PC-9 (cell line): Measurements from ENCODE around the gene BCAR3. TPM values are rescaled to one million over a fixed set of nuclear protein-coding genes. Genes with fewer than 3 reads are reported as not detected.
A peak's percentile ranks its signal among the peaks of the same experiment; 100 is the strongest.

Source experiments
- BruUV-seq: library from RNA; stranded (reverse); fragments of 400-500 nt; replicated peaks from 2 replicates; lab custom pipeline; 2021; lab: Mats Ljungman, UMichigan
- CTCF ChIA-PET: fragments of 300-600 bp; sonication (Branson Sonifier 250); formaldehyde crosslinking; loops from one replicate; lab custom pipeline; 2022; ENCODE audit warnings: antibody characterized with exemption; lab: Charles Lee
- POLR2A ChIA-PET: fragments of 300-600 bp; sonication (Branson Sonifier 250); formaldehyde crosslinking; loops from one replicate; lab custom pipeline; 2022; ENCODE audit warnings: antibody characterized with exemption; ENCODE audit not compliant: unreplicated experiment; lab: Charles Lee
- DNase-seq, 2 experiments: peaks; one replicate each; pipeline versions ENCODE4 v3.0.0 to v3.0.0-alpha.2; 2015 to 2022; ENCODE audit warnings: mixed read lengths in 1 of 2
- H2AFZ ChIP-seq: fragments of 200-600 bp; sonication (generic); 2 replicates; pipeline ENCODE4 v1.8.1; 2017; ENCODE audit warnings: antibody characterized with exemption
- H3F3A ChIP-seq: fragments of 200-600 bp; sonication (generic); 2 replicates; pipeline ENCODE4 v1.8.1; 2017; ENCODE audit warnings: antibody characterized with exemption, mild to moderate bottlenecking, low read depth; ENCODE audit not compliant: insufficient read depth
- H3K27ac ChIP-seq: fragments of 200-600 bp; sonication (generic); 2 replicates; pipeline ENCODE4 v1.6.1; 2016; ENCODE audit warnings: mixed run types
- H3K27me3 ChIP-seq: fragments of 200-600 bp; sonication (generic); 2 replicates; pipeline ENCODE4 v1.6.1; 2016; ENCODE audit warnings: low read depth, mixed run types; ENCODE audit not compliant: insufficient read depth
- H3K36me3 ChIP-seq: fragments of 200-600 bp; sonication (generic); 2 replicates; pipeline ENCODE4 v1.6.1; 2016; ENCODE audit warnings: low read depth, mixed run types
- H3K4me1 ChIP-seq: fragments of 200-600 bp; sonication (generic); replicated peaks from 2 replicates; pipeline ENCODE4 v1.6.1; 2016; ENCODE audit warnings: mixed run types; ENCODE audit not compliant: insufficient read depth
- H3K4me2 ChIP-seq: fragments of 200-600 bp; sonication (generic); 2 replicates; pipeline ENCODE4 v1.6.1; 2017; ENCODE audit warnings: mixed run types
- H3K4me3 ChIP-seq: fragments of 200-600 bp; sonication (generic); 2 replicates; pipeline ENCODE4 v1.6.1; 2016; ENCODE audit warnings: mixed run types
- H3K79me2 ChIP-seq: fragments of 200-600 bp; sonication (generic); 2 replicates; pipeline ENCODE4 v1.6.1; 2017; ENCODE audit warnings: low read depth, mixed run types
- H3K9me2 ChIP-seq: fragments of 200-600 bp; sonication (generic); 2 replicates; pipeline ENCODE4 v1.8.1; 2017; ENCODE audit warnings: mild to moderate bottlenecking; ENCODE audit not compliant: insufficient read depth
- H3K9me3 ChIP-seq: fragments of 200-600 bp; sonication (generic); 2 replicates; pipeline ENCODE4 v1.8.1; 2016; ENCODE audit warnings: low read depth; ENCODE audit not compliant: insufficient read depth
- H4K20me1 ChIP-seq: fragments of 200-600 bp; sonication (generic); 2 replicates; pipeline ENCODE4 v1.8.1; 2017; ENCODE audit not compliant: insufficient read depth
- CTCF ChIP-seq: fragments of 200-600 bp; sonication (generic); conservative IDR thresholded peaks from 2 replicates; pipeline ENCODE4 v1.6.1; 2017; ENCODE audit warnings: mixed run types, antibody characterized with exemption, mild to moderate bottlenecking, moderate library complexity
- EZH2 ChIP-seq: fragments of 200-600 bp; sonication (generic); IDR thresholded peaks from 2 replicates; pipeline ENCODE4 v1.8.0; 2017; ENCODE audit warnings: antibody characterized with exemption, low read depth
- intact Hi-C: fragments of 100-400 bp; cut with micrococcal nuclease; formaldehyde crosslinking; loops from one replicate; pipeline ENCODE4 v1.10.0; 2022; ENCODE audit not compliant: unreplicated experiment
- total RNA-seq: library from RNA; stranded (reverse); gene quantifications from 2 replicates; pipeline ENCODE4 v1.2.3, GENCODE V29; 2021

Gene BCAR3
- total RNA-seq, 1 experiment from 2014 or later: 70.0 TPM

- Histone ChIP-seq H3K9me3 (no peaks in the 10 kb centered on the region), H3F3A (peaks cover 100% of the 10 kb centered on the region), H3K9me2 (no peaks in the 10 kb centered on the region), H3K4me1 (peaks cover 28% of the 10 kb centered on the region), H2AFZ (no peak overlapping the region), H3K4me3 (no peak overlapping the region), H3K36me3 (peaks cover 94% of the 10 kb centered on the region), H3K27me3 (no peaks in the 10 kb centered on the region), H3K27ac (peak overlapping the region; percentile 0), H4K20me1 (peaks cover 58% of the 10 kb centered on the region), H3K79me2 (peaks cover 52% of the 10 kb centered on the region), H3K4me2 (no peak overlapping the region)
- ChIA-PET CTCF (no interaction called here), POLR2A (no interaction called here)
- intact Hi-C loops: no loop called here
- DNase-seq: no peak
- TF ChIP-seq CTCF (no peak), EZH2 (no peak)
- no TSS peak for BruUV-seq
Observed at GRCh38 chr1:93566227-93566626, 115.4 kb downstream of the BCAR3 start.

GRCh38 chr1:93565496-93566206, 116.0 kb downstream of the BCAR3 start:
- peaks cover 52% of the 10 kb centered on the region for H4K20me1 ChIP-seq
- CTCF ChIA-PET: interaction anchor here (0.6 kb wide), 1 partner anchor 702 kb away, joined by 6 read pairs; no protein-coding TSS in a partner anchor
- H3K9me2 ChIP-seq: no peaks in the 10 kb centered on the region
- no peak for DNase-seq
- peak overlapping the region; percentile 0 for H3K27ac ChIP-seq
- H2AFZ ChIP-seq: no peak overlapping the region
- intact Hi-C loops: no loop called here
- H3K27me3 ChIP-seq: no peaks in the 10 kb centered on the region
- no peak overlapping the region for H3K4me2 ChIP-seq
- BruUV-seq: no TSS peak
- H3F3A ChIP-seq: peaks cover 100% of the 10 kb centered on the region
- H3K36me3 ChIP-seq: peaks cover 94% of the 10 kb centered on the region
- POLR2A ChIA-PET: no interaction called here
- H3K4me3 ChIP-seq: no peak overlapping the region
- peaks cover 28% of the 10 kb centered on the region for H3K4me1 ChIP-seq
- TF ChIP-seq CTCF: no peak
- TF ChIP-seq EZH2: no peak
- peaks cover 46% of the 10 kb centered on the region for H3K79me2 ChIP-seq
- no peaks in the 10 kb centered on the region for H3K9me3 ChIP-seq

- no peak for DNase-seq
- BruUV-seq: no TSS peak
- Histone ChIP-seq H4K20me1 (peaks cover 4% of the 10 kb centered on the region; the same call in 1 of the 2 replicates), H3K4me2 (no peak overlapping the region), H3K9me2 (no peaks in the 10 kb centered on the region), H3K27me3 (no peaks in the 10 kb centered on the region), H3K36me3 (peaks cover 55% of the 10 kb centered on the region), H2AFZ (no peak overlapping the region), H3K4me3 (no peak overlapping the region), H3F3A (peaks cover 96% of the 10 kb centered on the region), H3K27ac (peak overlapping the region; percentile 9; the same call in 1 of the 2 replicates), H3K79me2 (peaks cover 3% of the 10 kb centered on the region; the same call in 1 of the 2 replicates), H3K9me3 (no peaks in the 10 kb centered on the region), H3K4me1 (no peaks in the 10 kb centered on the region)
- CTCF ChIA-PET: no interaction called here
- intact Hi-C loops: loop anchor here (10.0 kb wide), 1 partner anchor 115 kb away; the partner anchor contains the start of gene FNBP1L
- POLR2A ChIA-PET: interaction anchor here (0.7 kb wide), 1 partner anchor 10 kb away, joined by 5 read pairs; no protein-coding TSS in a partner anchor
- TF ChIP-seq CTCF: no peak
- TF ChIP-seq EZH2: no peak
Observed at GRCh38 chr1:93559695-93560094, 121.9 kb downstream of the BCAR3 start.
